Glomerular visceral epithelial cell (primary cell): ENCODE results near the gene RBM38.

ENCODE experiments used
- DNase-seq: peaks from one replicate; pipeline ENCODE4 v3.0.0-alpha.2; 2016; ENCODE audit errors: extremely low spot score

The RBM38 gene

DNA sequence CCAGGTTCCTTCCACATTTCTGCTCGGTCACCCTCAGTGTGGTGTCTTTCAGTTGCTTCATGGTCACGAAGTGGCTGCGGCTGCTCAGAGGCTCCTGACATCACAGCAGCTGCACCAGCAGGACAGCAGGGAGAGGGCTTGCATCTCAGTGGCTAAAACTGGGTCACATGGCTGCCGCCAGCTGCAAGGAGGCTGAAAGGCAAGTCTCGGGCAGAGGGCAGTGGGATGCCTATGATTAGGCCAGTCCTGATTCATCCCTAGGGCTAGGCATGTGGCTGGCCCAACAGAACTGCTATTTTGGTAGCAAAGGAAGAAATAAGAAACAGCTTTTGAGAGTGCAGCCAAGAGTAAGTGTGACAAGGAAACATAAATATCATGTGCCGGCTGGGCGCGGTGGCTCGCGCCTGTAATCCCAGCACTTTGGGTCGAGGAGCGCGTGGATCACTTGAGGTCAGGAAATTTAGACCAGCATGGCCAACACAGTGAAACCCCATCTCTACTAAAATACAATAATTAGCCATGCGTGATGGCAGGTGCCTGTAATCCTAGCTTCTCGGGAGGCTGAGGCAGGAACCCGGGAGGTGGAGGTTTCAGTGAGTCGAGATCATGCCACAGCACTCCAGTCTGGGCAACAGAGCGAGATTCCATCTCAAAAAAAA is 46.6 kb downstream of the RBM38 start:
- DNase-seq = no peak

DNA sequence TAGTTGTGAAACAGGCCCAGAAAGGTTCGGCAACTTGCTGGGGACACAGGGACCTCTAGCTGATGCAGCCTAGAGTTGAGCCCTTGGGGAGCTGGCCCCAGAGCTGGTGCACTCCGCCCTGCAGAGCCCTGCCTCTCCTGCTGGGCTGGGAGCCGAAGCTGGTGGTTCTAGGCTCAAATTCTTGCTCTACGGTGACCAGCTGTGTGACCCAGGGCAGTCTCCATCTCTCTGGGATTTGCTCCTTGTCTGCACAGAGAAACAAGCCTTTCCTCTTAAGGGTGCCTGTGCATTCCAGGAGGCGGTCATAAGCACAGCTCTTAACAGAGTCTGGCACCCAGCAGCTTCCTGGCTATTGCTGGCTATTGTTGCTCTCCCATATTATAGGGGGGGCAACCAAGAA is 47.4 kb downstream of the RBM38 start:
- DNase-seq = no peak

GRCh38 chr20:57439432-57439831 is 48.2 kb downstream of the RBM38 start:
- peak; percentile 47 for DNase-seq

GRCh38 chr20:57439993-57440392 is 48.8 kb downstream of the RBM38 start:
- DNase-seq = no peak

- DNase-seq = no peak
These were observed 49.7 kb downstream of the RBM38 start for GRCh38 chr20:57440678-57441509.

DNA sequence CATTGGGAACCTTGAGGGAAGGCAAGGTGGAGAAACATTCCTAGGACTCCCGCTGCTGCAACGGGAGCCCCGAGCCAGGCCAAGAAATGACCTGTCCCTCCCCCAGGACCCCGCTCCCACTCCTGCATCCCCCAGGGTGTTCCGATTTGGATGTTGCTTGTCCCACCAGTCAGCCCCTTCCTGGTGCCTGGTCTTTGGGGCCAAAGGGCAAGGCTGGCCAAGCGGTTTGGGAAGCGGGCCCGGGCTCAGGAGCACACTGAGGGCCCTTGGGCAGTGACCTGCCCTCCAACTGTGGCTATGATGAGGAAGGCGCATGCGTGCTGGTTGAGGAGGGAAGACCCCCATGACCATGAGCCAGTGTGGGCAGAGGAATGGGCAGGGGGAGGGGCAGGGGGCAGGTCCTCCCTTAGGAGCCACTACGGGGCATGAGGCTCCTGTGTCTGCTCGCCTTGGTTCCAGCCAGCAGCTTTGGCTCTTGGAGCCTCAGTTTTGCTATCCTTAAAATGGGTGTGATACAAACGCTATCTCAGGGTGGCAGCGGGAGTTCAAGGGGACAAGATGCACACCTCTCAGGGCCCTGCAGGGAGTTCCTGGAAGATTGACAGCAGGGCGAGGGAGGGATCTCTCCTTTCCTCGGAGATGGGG is 50.4 kb downstream of the RBM38 start:
- DNase-seq = no peak

- DNase-seq = no peak
These were observed 51.1 kb downstream of the RBM38 start for GRCh38 chr20:57442158-57442887.

- DNase-seq = no peak
These were observed 51.7 kb downstream of the RBM38 start for GRCh38 chr20:57442888-57443239.

DNA sequence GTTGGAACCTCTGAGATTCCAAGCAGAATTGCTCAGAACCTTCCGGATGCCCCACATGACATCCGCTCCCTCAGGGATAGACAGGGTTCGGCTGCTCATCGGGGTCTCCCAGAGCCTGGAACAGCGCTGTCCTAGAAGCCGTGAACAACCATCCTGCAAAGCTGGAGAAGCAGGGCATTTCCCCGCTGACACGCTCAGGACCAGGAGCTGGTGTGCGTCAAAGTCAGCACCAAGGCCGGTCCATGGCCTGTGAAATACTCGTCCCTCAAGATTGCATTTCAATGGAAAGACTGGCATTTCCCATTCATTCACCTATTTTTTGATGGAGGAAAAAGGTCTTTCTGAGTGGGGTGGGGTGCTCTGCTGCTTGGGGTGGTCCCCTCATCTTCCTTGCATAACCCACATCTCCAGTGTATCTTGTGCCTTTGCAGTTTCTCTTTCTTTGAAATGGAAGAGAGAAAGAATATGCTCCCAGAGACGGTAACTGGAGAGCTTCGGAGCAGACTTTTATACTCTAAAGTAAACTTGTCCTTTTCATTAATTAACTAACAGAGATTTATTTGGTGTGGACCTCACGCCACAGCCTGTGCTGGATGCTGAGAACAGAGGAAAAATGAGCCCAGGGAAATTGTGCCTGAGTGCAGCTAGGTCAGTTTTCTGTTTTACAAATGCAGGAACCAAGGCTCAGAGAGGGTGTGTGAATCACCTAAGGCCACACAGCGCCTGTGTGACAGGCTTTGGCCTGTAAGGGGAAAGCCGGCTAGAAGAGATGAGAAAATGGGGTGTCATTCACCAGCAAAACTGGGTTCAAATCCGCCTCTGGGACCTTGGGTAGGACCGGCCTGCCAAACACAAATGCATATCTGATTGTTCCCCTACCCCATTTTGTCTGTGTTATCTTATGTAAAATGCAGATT is 52.4 kb downstream of the RBM38 start:
- DNase-seq = no peak

- no peak for DNase-seq
These were observed 53.3 kb downstream of the RBM38 start for GRCh38 chr20:57444394-57445048.

- DNase-seq = no peak
These were observed 54.1 kb downstream of the RBM38 start for GRCh38 chr20:57445298-57445697.

GRCh38 chr20:57445774-57446173 is 54.6 kb downstream of the RBM38 start:
- DNase-seq = no peak

- no peak for DNase-seq
These were observed 57.7 kb downstream of the RBM38 start for GRCh38 chr20:57448764-57449354.

DNA sequence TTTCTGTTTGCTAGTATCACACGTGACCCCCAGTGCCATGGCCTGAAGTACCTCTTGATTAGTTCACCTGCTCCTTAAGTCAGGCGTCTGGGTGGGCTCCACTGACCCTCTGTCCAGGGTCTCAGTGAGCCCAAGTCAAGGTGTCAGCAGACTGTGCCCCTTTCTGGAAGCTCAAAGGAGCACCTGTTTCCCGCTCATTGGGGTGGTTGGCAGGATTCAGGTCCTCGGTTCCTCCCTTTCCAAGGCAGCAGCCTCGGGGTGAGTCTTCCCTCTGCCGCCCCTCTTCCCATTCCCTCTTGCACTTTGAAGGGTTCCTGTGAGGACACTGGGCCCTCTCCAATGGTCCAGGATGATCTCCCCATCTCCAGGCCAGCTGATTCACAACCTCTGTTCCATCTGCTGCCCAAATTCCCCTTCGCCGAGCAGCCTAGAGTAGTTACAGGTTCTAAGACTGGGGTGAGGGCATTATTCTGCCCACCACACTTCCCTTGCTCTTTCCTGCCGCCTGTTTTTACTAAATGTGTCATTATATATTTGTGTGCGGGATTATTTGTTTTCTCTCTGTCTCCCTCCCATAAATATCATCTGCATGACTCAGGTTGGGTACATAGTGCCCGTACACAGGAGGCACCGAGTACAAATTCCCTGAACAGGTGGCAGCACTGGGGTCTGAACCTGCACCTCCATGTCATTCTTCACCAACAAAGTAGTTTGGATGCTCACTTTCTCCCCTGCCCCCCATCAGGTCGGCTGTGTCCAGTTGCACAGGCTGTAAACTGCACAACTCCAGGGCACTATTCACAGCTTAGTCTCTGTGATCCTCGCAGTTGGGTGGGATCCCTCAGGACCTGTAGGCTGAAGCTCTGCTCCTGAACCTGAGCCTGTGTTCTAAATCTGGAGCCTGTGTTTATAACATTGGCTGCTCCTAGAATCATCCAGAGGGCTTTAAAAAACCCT is 58.5 kb downstream of the RBM38 start:
- no peak for DNase-seq

DNA sequence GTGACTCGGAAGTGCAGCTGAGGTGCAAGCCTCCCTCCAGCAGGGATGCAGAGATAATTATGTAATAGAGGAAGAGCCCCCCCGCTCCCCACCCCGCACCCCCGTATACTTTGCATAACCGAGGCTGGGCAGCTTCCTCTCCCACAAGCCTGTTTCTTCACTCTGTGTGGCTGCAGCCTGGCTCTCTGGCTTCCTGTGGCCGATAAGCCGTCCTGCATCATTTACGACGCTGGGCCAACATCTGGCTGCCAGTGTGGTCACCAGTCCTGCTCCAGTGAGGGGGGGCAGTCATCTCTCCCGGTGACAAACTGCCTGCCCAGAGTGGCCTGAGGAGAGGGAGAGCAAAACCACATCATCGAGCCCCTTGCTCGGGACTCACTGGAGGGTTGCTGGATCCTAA is 59.2 kb downstream of the RBM38 start:
- DNase-seq = no peak

GRCh38 chr20:57450931-57451330 is 59.7 kb downstream of the RBM38 start:
- no peak for DNase-seq

GRCh38 chr20:57451431-57451794 is 60.2 kb downstream of the RBM38 start:
- no peak for DNase-seq

DNA sequence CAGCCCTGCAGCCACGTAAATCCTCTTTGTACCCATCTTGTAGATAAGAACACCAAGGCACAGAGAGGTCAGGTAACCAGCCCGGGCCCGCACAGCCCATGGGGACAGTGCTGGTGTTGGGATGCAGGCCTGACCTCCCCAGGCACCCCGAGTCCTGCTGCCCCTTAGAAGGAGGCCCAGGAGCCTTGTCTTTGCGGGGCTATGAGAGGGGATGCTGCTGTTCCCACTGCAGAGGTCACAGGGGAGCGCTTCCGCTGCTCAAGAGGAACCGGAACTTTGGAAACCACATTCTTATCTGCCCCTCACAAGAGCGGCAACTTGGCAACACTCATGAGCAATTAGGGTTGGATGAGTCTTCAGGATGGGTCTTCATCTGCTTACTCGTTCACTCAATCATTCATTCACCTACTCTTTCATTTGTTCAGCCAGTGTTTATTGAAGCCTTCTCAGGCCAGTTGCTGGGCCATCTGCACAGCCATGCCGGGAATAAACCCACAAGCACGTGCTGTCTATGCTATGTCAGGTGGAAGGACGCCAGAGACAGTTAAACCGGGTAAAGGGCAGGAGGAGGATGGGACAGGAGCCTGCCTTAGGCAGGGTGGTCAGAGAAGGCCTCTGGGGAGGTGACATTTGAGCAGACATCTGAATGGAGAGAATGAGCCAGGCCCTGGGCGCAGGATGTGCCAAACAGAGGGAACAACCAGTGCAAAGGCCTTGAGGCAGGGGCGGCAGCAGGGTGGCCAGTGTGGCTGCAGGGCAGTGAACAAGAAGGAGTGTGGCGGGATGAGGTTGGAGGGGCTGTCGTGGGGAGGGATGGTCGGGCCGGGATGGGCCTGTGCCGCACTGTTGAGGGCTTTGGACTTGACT is 60.8 kb downstream of the RBM38 start:
- DNase-seq = no peak
